HEK293 (cell line): ENCODE results near the gene EIPR1.

ENCODE experiments used
- CTCF ChIA-PET: fragments of 350-600 bp; formaldehyde crosslinking; extraction: SDS; loops from one replicate; lab custom pipeline; 2021; ENCODE audit warnings: antibody characterized with exemption; lab: Yijun Ruan, JAX
- POLR2A ChIA-PET: fragments of 300-600 bp; formaldehyde crosslinking; extraction: SDS; loops from one replicate; lab custom pipeline; 2020; ENCODE audit warnings: antibody characterized with exemption, inconsistent platforms; lab: Yijun Ruan, JAX
- H3K27ac ChIP-seq: fragments of 200-500 bp; sonication (Bioruptor generic); 2 replicates; pipeline ENCODE4 v1.5.1; 2014; ENCODE audit warnings: low read depth, low read length, control low read depth, inconsistent platforms; ENCODE audit errors: extremely low read depth
- H3K36me3 ChIP-seq, 2 experiments: fragments of 200-500 bp in 1 of 2; sonication (Bioruptor generic) in 1 of 2; 1 replicate in 1 of 2; 2 replicates in 1 of 2; pipeline ENCODE4 v1.5.1; 2014 to 2017; ENCODE audit warnings: inconsistent platforms in 2 of 2, low read length in 2 of 2; ENCODE audit not compliant: control insufficient read depth in 2 of 2, insufficient read depth in 1 of 2
- H3K4me1 ChIP-seq: fragments of 200-500 bp; sonication (Bioruptor generic); 2 replicates; pipeline ENCODE4 v1.5.1; 2014; ENCODE audit warnings: mild to moderate bottlenecking, low read length, inconsistent platforms; ENCODE audit not compliant: control insufficient read depth, insufficient read depth
- H3K4me3 ChIP-seq: 2 replicates; pipeline ENCODE4 v1.5.1; 2011; ENCODE audit warnings: low read depth, mild to moderate bottlenecking, control low read depth, low read length, moderate library complexity
- H3K9me3 ChIP-seq: fragments of 200-500 bp; sonication (Bioruptor generic); 2 replicates; pipeline ENCODE4 v1.5.1; 2014; ENCODE audit warnings: low read depth, low read length, inconsistent platforms; ENCODE audit not compliant: control insufficient read depth, insufficient read depth
- EGR2 ChIP-seq: fragments of 450-650 bp; formaldehyde crosslinking; IDR thresholded peaks from 2 replicates; pipeline ENCODE4 v1.5.1; 2016; ENCODE audit warnings: low read depth, missing biosample characterization, missing genetic modification characterization
- HOXA7 ChIP-seq: sonication (generic); formaldehyde crosslinking; IDR thresholded peaks from 2 replicates; pipeline ENCODE4 v1.8.1; 2022; ENCODE audit warnings: missing genetic modification reagents, borderline replicate concordance
- KLF1 ChIP-seq: fragments of 450-650 bp; formaldehyde crosslinking; IDR thresholded peaks from 2 replicates; pipeline ENCODE4 v1.5.1; 2016; ENCODE audit warnings: missing biosample characterization, missing genetic modification characterization
- OVOL3 ChIP-seq: fragments of 450-650 bp; formaldehyde crosslinking; IDR thresholded peaks from 2 replicates; pipeline ENCODE4 v1.5.1; 2016; ENCODE audit warnings: missing biosample characterization, missing genetic modification characterization
- SP3 ChIP-seq: fragments of 450-650 bp; formaldehyde crosslinking; IDR thresholded peaks from 2 replicates; pipeline ENCODE4 v1.5.1; 2016; ENCODE audit warnings: missing biosample characterization, missing genetic modification characterization
- ZFP3 ChIP-seq: fragments of 450-650 bp; formaldehyde crosslinking; IDR thresholded peaks from 2 replicates; pipeline ENCODE4 v1.5.1; 2016; ENCODE audit warnings: low read depth, missing biosample characterization, missing genetic modification characterization
- ZIC2 ChIP-seq: fragments of 450-650 bp; formaldehyde crosslinking; IDR thresholded peaks from 2 replicates; pipeline ENCODE4 v1.5.1; 2016; ENCODE audit warnings: missing biosample characterization, missing genetic modification characterization
- ZNF211 ChIP-seq: fragments of 450-650 bp; formaldehyde crosslinking; IDR thresholded peaks from 2 replicates; pipeline ENCODE4 v1.5.1; 2016; ENCODE audit warnings: low read depth, missing biosample characterization, missing genetic modification characterization
- ZNF561 ChIP-seq: fragments of 450-650 bp; IDR thresholded peaks from 2 replicates; pipeline ENCODE4 v1.5.1; 2018; ENCODE audit warnings: missing biosample characterization, missing genetic modification characterization, borderline replicate concordance
- ZNF677 ChIP-seq: fragments of 450-650 bp; IDR thresholded peaks from 2 replicates; pipeline ENCODE4 v1.5.0; 2018; ENCODE audit warnings: missing biosample characterization, mild to moderate bottlenecking, missing genetic modification characterization, moderate library complexity
- ZNF791 ChIP-seq: fragments of 450-650 bp; formaldehyde crosslinking; IDR thresholded peaks from 2 replicates; pipeline ENCODE4 v1.5.1; 2016; ENCODE audit warnings: missing biosample characterization, missing genetic modification characterization
- ZNF843 ChIP-seq: fragments of 450-650 bp; formaldehyde crosslinking; IDR thresholded peaks from 2 replicates; pipeline ENCODE4 v1.5.1; 2016; ENCODE audit warnings: missing biosample characterization, missing genetic modification characterization
- TF ChIP-seq, protein P1 (sequence below): fragments of 450-650 bp; formaldehyde crosslinking; IDR thresholded peaks from 2 replicates; pipeline ENCODE4 v1.5.1; 2016; ENCODE audit warnings: missing biosample characterization, missing genetic modification characterization
- TF ChIP-seq, protein P2 (sequence below): fragments of 450-650 bp; formaldehyde crosslinking; IDR thresholded peaks from 2 replicates; pipeline ENCODE4 v1.5.1; 2016; ENCODE audit warnings: missing biosample characterization, missing genetic modification characterization
- TF ChIP-seq, protein P3 (sequence below): fragments of 450-650 bp; IDR thresholded peaks from 2 replicates; pipeline ENCODE4 v1.5.1; 2018; ENCODE audit warnings: missing biosample characterization, missing genetic modification characterization

The EIPR1 gene

DNA sequence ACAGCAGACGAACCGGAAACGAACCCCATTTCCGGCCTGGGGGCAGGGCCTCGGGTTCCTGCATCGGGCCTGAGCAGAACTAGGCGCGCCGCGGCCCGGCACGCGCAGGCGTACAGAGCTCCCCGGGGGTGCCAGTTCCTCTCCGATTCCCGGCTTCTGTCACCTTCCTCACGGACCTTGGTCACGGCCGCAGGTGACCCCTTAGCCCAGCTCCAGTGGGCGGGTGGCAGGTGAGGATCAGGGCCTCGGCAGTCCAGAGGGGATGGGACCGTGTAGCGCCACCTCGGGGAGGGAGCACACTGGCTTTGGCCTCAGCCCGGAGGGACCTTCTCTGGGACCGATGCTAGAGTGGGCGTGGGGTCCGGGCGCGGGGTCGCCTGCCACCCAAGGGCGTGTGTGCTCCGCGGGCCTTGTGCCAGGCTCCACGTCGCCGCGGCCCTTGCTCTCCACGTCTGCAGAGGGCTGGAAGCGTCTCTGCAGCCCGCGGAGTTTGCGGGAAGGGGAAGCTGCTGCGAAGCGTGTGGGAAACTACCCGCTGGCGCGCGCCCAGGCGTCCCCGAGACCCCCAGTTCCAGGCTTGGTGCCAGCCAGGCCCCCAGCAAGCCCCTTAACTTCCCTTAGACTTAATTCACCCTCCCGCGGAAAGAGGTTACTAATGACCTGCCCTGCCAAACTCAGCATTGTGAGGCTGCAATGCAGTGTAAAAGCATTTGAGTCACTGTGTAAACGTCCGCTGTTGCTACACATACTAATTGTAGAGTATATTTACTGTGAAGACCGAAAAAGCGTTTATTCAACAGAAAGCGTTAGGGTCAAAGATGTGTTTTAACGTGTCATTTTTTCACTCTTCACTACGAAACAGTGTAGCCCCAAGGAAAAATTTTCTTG, 2.3 kb upstream of the EIPR1 start, which contains the start of gene TRAPPC12 (continued):
- no peak for TF ChIP-seq ZFP3 (tag by site-specific recombination)
- TF ChIP-seq ZNF843 (tag by site-specific recombination), result 0 out of 2 replicates have a peak, but pooled peaks have one; percentile 42
- peak; percentile 26; the same call in 1 of the 2 replicates for TF ChIP-seq EGR2 (tag by site-specific recombination)
- peak; percentile 69; the same call in 1 of the 2 replicates for TF ChIP-seq KLF1 (tag by site-specific recombination)
- TF ChIP-seq SP3 (tag by site-specific recombination), result peak; percentile 78
- TF ChIP-seq ZNF561, result 0 out of 2 replicates have a peak, but pooled peaks have one; percentile 48
- TF ChIP-seq, protein P1, sequence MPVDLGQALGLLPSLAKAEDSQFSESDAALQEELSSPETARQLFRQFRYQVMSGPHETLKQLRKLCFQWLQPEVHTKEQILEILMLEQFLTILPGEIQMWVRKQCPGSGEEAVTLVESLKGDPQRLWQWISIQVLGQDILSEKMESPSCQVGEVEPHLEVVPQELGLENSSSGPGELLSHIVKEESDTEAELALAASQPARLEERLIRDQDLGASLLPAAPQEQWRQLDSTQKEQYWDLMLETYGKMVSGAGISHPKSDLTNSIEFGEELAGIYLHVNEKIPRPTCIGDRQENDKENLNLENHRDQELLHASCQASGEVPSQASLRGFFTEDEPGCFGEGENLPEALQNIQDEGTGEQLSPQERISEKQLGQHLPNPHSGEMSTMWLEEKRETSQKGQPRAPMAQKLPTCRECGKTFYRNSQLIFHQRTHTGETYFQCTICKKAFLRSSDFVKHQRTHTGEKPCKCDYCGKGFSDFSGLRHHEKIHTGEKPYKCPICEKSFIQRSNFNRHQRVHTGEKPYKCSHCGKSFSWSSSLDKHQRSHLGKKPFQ (tag by site-specific recombination), result 0 out of 2 replicates have a peak, but pooled peaks have one; percentile 7
- no peak for TF ChIP-seq ZNF791 (tag by site-specific recombination)
- TF ChIP-seq, protein P2, sequence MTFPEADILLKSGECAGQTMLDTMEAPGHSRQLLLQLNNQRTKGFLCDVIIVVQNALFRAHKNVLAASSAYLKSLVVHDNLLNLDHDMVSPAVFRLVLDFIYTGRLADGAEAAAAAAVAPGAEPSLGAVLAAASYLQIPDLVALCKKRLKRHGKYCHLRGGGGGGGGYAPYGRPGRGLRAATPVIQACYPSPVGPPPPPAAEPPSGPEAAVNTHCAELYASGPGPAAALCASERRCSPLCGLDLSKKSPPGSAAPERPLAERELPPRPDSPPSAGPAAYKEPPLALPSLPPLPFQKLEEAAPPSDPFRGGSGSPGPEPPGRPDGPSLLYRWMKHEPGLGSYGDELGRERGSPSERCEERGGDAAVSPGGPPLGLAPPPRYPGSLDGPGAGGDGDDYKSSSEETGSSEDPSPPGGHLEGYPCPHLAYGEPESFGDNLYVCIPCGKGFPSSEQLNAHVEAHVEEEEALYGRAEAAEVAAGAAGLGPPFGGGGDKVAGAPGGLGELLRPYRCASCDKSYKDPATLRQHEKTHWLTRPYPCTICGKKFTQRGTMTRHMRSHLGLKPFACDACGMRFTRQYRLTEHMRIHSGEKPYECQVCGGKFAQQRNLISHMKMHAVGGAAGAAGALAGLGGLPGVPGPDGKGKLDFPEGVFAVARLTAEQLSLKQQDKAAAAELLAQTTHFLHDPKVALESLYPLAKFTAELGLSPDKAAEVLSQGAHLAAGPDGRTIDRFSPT (tag by site-specific recombination), result peak; percentile 47; the same call in 1 of the 2 replicates
- TF ChIP-seq OVOL3, result no peak
- TF ChIP-seq HOXA7 (CRISPR knock-in tag), result no peak

DNA sequence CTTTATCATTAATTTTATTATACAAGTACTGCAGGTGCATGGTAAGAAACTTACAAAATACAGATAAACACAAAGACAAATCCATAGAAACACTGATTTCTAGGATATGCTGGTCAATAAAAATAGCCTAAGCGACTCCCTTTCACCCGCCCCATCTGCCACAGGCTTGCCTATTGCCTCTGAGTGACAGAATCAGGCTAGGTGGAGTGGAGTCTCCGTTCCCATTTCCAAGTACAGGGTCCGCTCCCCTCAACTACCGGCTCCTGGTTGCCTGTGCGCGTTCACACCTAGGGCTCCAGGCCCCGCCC, 1.7 kb upstream of the EIPR1 start:
- CTCF ChIA-PET, result interaction anchor here (0.5 to 1.1 kb wide), 3 partner anchors 14 to 723 kb away, joined by 3 to 4 read pairs (median 3); no protein-coding TSS in a partner anchor
- TF ChIP-seq, protein P1 (tag by site-specific recombination), result peak; percentile 98
- TF ChIP-seq ZIC2 (no peak), ZNF677 (tag by site-specific recombination) (no peak), ZNF211 (tag by site-specific recombination) (no peak)
- TF ChIP-seq, protein P3, sequence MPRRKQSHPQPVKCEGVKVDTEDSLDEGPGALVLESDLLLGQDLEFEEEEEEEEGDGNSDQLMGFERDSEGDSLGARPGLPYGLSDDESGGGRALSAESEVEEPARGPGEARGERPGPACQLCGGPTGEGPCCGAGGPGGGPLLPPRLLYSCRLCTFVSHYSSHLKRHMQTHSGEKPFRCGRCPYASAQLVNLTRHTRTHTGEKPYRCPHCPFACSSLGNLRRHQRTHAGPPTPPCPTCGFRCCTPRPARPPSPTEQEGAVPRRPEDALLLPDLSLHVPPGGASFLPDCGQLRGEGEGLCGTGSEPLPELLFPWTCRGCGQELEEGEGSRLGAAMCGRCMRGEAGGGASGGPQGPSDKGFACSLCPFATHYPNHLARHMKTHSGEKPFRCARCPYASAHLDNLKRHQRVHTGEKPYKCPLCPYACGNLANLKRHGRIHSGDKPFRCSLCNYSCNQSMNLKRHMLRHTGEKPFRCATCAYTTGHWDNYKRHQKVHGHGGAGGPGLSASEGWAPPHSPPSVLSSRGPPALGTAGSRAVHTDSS (tag by site-specific recombination), result no peak
- Histone ChIP-seq H3K36me3 (peaks cover 18 to 21% of the 10 kb centered on the region in 2 experiments; a peak in 2 of 3 replicates), H3K4me1 (peaks cover 10% of the 10 kb centered on the region), H3K9me3 (no peaks in the 10 kb centered on the region), H3K27ac (peak overlapping the region; percentile 50), H3K4me3 (peak overlapping the region; percentile 93)
- POLR2A ChIA-PET, result interaction anchor here (1.0 to 1.6 kb wide), 4 partner anchors 13 to 179 kb away, joined by 3 to 4 read pairs (median 4); no protein-coding TSS in a partner anchor
